Coronary artery (tissue), 2 donors: ENCODE data around the gene FBXL2.
A peak's percentile ranks its signal among the peaks of the same experiment; 100 is the strongest.

Experiments
- DNase-seq: peaks from one replicate; pipeline ENCODE4 v3.0.0-alpha.2; 2017; ENCODE audit warnings: low spot score
- H3K27ac ChIP-seq, 2 donors: fragments of 200-600 bp; sonication (generic); one replicate each; pipeline ENCODE4 v1.5.1; 2016 to 2019
- H3K4me3 ChIP-seq: fragments of 200-600 bp; sonication (generic); 2 replicates; pipeline ENCODE4 v1.5.1; 2016; ENCODE audit warnings: mild to moderate bottlenecking, moderate library complexity
- TF ChIP-seq, protein P1 (sequence below): fragments of 200-600 bp; sonication (generic); IDR thresholded peaks from one replicate; pipeline ENCODE4 v1.5.1; 2019; ENCODE audit warnings: antibody characterized with exemption

Gene FBXL2, protein sequence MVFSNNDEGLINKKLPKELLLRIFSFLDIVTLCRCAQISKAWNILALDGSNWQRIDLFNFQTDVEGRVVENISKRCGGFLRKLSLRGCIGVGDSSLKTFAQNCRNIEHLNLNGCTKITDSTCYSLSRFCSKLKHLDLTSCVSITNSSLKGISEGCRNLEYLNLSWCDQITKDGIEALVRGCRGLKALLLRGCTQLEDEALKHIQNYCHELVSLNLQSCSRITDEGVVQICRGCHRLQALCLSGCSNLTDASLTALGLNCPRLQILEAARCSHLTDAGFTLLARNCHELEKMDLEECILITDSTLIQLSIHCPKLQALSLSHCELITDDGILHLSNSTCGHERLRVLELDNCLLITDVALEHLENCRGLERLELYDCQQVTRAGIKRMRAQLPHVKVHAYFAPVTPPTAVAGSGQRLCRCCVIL

DNA sequence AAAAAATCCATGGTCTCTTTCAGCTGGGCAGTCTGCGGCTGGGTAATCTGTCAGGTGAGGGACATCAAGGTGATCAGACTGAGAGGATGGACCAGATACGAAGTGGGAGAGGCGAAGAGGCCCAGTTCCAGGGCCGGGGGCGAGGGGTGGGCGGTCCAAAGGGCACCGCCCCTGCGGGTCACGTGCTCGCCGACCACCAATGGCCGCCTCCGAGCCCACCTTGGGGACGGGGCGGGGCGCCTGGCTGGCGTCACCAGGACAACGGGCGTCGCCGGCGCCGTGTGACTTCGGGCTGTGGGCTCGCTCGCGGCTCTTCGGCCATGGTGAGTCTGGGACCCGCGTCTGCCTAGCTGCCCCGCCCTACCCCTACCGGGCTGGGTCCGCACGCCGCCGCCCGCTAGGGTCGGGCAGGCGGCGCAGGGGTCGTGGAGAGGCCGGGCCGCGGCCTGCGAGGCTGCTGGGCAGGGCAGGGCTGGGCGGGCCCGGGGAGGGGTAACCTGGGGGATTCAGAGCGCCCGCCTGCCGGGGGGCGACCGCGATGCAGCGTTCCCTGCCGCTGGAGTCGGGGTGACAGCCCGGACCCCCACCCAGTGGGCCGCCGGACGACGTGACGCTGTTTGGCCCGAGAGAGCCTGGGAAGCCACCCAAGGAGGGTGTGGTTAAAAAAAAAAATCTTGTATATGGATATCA is at the start of gene FBXL2:
Gene FBXL2, plus strand, starts transcription at position 250 of the 690 bp plus-strand sequence. Its CDS starts 71 bp downstream, at position 321.
- Histone ChIP-seq H3K27ac (peak within 1 kb of the TSS; percentile 64 to 79), H3K4me3 (peak within 1 kb of the TSS; percentile 91)
- DNase-seq = peak; percentile 76
- TF ChIP-seq, protein P1, sequence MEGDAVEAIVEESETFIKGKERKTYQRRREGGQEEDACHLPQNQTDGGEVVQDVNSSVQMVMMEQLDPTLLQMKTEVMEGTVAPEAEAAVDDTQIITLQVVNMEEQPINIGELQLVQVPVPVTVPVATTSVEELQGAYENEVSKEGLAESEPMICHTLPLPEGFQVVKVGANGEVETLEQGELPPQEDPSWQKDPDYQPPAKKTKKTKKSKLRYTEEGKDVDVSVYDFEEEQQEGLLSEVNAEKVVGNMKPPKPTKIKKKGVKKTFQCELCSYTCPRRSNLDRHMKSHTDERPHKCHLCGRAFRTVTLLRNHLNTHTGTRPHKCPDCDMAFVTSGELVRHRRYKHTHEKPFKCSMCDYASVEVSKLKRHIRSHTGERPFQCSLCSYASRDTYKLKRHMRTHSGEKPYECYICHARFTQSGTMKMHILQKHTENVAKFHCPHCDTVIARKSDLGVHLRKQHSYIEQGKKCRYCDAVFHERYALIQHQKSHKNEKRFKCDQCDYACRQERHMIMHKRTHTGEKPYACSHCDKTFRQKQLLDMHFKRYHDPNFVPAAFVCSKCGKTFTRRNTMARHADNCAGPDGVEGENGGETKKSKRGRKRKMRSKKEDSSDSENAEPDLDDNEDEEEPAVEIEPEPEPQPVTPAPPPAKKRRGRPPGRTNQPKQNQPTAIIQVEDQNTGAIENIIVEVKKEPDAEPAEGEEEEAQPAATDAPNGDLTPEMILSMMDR = no peak

DNA sequence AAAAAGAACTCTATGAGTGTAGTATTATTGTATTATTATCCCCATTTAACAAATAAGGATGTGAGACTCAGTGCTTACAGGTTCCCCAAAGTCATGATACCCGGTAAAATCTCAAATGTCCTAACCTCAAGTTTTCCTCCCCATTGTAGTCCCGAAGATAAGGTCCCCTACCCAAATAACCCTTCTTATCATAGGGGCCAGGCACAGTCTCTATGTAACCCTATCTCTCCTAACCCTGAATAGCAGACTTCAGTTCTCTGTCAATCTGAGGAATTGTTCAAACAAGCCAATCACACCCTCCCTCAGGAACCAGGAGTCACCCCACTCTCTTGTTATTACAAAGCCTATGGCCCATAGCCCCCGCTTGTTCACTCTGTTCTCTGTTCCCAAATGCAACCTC is 48.2 kb upstream of the FBXL2 start:
- TF ChIP-seq, protein P1 = no peak
- no peak overlapping the region for H3K27ac ChIP-seq
- no peak for DNase-seq
- no peak overlapping the region for H3K4me3 ChIP-seq

DNA sequence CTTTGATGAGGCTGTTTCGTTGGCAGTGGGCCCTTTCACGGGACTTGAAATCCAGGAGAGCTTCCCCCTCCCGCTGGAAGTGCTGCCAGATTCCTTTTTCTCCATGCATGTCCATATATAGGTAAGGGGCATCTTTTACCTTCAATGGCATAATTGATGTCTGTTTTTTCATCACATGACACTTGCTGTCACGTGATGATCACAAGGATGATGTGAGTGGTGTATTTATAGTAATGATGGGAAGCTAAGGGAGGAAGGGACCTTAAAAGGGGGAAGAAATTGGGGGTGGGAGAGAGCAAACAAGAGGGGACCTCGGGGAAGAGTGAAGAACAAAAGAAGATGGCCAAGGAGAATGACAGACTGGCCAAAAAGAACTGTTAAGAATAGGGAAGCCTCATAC is 47.3 kb upstream of the FBXL2 start:
- H3K4me3 ChIP-seq = no peak overlapping the region
- H3K27ac ChIP-seq = no peak overlapping the region
- DNase-seq = no peak
- TF ChIP-seq, protein P1 = no peak

DNA sequence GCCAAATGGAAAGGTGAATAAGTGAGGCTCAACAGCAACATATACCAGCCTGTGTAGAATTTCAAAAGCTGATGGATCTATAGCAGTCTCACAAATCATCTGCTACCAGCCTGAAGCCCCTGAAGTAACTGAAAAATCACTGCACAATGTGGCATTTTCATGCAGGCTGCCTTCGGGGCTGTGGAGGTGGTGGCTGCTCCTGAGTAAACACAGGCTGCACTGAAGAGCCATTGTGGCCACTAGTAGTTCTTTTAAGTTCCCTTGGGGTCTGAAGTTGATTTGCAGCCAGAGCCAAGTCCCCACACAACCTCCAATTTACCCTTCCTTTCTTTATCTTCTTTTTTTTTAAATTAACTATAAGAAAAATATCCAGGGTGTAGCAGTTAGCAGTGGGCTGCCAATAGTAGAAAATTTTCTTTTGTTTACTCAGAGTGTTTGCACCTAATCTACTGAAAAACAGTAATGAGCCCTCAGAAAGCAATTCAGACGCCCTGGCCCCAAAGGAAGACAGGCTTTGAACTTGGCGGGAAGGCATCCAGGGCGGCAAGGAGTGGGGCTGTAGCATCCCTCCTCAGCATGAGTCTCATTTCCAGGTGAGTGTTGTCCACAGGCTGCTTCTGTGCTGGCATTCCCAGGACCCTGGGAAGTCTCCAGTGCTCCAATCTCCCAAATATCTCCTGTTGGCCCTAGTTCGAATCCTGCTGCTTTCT is 45.3 kb upstream of the FBXL2 start:
- TF ChIP-seq, protein P1 = no peak

DNA sequence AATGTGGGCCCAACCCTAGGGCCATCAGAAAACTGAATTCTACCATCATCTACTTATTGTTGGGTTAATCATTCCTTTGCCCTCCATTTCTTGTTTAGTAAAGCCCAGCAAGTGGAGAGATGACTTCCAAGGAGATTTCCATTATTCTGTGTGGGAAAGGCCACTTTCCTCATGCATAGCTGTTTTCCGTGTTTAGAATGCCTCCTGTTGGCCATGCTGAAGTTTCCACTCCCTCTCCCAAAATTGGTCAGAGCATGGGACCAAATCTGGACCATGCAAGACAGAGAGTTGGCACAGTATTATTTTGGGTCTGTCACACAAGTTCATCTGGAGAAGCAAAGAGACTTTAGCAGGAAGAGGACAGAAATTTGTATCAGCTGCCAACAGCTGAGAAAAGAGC is 43.4 kb upstream of the FBXL2 start:
- no peak for DNase-seq
- H3K27ac ChIP-seq = no peak overlapping the region
- TF ChIP-seq, protein P1 = no peak
- no peak overlapping the region for H3K4me3 ChIP-seq

More for the DNA sequence above, 45.3 kb upstream of the FBXL2 start:
- Histone ChIP-seq H3K27ac (no peak overlapping the region), H3K4me3 (no peak overlapping the region)
- no peak for DNase-seq

DNA sequence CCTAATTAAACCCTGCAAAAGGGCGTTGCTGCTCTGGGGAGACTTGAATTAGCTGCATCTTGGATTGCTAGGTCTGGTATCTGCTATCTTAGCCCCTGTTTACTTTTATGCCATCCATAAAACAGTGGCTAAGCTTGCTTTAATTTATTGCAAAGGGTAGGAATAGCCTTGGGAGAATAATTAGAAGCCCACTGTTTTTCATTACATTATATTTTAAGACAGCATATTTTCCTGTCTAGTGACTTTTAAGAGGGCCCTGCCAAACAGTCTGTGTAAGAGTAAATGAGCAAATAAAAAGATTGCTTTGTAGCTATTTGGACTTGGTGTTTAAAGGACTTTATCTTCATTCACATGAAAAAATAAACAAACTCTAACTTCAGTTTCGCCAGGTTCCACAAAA is 41.2 kb upstream of the FBXL2 start:
- Histone ChIP-seq H3K4me3 (no peak overlapping the region), H3K27ac (no peak overlapping the region)
- no peak for DNase-seq
- TF ChIP-seq, protein P1 = no peak
